GM15510 (cell line): ENCODE measurements around the gene HLX.

Source experiments
- POLR2A ChIP-seq: IDR thresholded peaks from 3 replicates; pipeline ENCODE4 v1.6.1; 2011; ENCODE audit warnings: borderline replicate concordance; ENCODE audit not compliant: insufficient read length; ENCODE audit errors: extremely low read depth

The HLX gene

DNA sequence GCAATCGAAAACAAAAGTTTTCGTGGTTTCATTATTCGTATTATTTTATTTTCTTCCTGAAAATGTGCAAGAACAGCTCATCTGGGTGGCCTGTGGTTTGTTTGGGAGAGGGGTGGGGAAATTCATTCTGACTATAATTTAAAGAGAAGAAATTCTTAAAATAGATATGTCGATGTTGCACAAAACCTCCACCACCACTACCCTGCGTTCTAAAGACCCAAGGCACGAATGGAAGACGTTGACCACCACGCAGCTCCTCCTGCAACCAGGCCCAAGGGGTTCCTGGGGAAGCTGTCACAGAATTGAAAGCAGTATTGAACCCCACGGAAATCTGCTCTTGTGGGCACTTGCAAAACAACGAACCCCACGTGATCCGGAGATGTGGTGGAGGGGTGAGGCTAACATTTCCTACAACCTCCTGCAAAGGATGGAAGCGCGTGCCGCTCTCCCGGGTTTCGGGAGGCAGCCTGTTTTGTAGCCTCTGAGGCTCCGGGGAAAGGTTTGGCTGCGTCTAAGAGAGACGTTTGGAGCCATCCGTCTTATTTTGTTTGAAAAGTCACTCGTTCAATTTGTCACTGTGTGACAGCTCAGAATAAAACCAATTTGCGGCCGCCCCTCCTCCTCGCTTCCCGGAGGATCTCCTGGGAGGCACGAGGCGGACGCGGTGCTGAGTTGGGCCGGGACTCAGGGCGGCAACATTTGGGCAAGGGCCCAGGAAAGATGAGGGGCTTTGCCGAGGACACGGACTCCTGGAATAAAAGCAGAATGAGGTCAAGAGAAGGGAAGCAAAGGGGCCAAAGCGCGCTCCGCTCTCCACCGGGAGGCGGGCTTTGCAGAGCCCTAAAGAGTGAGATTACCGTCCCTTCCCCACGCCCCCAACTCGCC, 810 bp upstream of the HLX start:
- TF ChIP-seq POLR2A: no peak

DNA sequence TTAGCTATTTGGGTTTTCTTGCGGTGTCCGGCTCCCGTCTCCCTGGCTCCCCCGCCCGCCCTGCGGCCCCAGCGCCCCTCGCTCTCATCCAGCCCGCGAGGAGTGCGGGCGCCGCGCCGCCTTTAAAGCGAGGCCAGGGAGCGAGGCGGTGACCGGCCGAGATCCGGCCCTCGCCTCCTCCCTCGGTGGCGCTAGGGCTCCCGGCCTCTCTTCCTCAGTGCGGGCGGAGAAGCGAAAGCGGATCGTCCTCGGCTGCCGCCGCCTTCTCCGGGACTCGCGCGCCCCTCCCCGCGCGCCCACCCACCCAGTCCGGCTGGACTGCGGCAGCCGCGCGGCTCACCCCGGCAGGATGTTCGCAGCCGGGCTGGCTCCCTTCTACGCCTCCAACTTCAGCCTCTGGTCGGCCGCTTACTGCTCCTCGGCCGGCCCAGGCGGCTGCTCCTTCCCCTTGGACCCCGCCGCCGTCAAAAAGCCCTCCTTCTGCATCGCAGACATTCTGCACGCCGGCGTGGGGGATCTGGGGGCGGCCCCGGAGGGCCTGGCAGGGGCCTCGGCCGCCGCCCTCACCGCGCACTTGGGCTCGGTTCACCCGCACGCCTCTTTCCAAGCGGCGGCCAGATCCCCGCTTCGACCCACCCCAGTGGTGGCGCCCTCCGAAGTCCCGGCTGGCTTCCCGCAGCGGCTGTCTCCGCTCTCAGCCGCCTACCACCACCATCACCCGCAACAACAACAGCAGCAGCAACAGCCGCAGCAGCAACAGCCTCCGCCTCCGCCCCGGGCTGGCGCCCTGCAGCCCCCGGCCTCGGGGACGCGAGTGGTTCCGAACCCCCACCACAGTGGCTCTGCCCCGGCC, 492 bp downstream of the HLX start:
- no peak for TF ChIP-seq POLR2A

DNA sequence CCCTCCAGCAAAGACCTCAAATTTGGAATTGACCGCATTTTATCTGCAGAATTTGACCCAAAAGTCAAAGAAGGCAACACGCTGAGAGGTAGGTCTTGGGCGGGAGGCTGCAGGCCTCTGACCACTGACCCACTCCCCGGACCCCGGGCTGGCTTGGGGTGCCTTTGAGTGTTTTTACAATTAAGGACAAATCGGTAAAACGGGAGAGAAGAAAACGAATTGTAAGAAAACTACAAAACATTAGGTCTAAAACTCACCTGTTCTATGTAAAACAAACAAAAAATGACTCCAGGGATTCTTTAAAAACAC, 1.1 kb downstream of the HLX start:
- TF ChIP-seq POLR2A: no peak

DNA sequence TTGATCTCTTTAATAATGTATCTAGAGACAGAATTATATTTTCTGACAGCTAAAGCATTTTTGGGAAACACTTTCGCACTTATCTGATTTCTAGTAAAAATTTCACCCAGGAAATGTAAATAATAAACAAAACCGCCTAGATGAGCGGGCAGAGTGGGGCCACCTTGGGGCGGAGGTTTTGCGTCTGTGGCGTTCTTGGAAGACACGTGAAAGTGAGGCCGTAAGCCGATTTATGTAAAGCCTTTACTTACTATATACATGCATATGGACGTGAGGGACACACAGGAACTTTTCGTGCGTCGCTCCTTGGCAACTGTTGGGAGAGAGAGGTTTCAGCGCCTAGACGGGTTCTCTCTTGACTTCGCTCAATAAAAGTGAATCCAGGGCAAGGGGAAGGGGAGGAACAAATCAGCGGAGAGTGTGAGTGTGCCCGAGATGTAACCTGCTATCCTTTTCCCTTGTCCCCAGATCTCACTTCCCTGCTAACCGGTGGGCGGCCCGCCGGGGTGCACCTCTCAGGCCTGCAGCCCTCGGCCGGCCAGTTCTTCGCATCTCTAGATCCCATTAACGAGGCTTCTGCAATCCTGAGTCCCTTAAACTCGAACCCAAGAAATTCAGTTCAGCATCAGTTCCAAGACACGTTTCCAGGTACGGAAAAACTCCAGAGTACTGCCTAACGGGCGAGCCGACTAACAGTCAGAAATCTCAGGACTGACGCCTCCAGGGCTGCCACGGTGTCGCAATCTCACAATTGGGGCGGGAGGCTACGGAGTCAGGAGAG, 1.7 kb downstream of the HLX start:
- no peak for TF ChIP-seq POLR2A

DNA sequence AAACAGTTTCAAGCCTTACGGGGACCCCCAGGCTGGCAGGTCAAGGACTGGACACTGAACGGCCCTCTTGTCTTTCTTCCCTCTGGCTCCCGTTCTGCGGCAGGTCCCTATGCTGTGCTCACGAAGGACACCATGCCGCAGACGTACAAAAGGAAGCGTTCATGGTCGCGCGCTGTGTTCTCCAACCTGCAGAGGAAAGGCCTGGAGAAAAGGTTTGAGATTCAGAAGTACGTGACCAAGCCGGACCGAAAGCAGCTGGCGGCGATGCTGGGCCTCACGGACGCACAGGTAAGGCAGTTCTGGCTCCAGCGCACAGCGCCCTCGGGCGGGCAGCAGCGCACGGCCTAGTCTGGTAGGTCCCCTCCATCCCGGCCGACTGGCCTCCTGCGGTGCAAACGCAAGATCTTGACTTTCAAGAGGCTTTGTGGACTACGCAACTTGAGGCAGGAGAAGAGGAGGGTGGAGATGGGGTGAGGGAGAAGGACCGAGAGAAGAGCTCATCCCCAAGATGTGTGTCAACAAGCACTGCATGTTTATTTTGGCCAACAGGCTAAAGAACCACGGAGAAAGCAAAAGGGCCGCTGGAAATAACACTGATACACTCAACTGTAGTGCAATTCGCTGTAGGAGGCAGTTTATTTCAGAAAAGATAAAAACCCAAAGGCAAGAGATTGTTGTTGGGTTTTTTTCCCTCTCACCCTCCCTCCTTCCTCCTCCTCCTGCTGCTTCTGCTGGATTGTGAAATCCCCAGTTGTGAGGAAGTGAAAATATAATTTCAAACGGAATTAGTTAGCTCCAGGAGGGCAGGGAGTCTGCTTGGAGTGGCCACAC, 3.0 kb downstream of the HLX start:
- TF ChIP-seq POLR2A: no peak

DNA sequence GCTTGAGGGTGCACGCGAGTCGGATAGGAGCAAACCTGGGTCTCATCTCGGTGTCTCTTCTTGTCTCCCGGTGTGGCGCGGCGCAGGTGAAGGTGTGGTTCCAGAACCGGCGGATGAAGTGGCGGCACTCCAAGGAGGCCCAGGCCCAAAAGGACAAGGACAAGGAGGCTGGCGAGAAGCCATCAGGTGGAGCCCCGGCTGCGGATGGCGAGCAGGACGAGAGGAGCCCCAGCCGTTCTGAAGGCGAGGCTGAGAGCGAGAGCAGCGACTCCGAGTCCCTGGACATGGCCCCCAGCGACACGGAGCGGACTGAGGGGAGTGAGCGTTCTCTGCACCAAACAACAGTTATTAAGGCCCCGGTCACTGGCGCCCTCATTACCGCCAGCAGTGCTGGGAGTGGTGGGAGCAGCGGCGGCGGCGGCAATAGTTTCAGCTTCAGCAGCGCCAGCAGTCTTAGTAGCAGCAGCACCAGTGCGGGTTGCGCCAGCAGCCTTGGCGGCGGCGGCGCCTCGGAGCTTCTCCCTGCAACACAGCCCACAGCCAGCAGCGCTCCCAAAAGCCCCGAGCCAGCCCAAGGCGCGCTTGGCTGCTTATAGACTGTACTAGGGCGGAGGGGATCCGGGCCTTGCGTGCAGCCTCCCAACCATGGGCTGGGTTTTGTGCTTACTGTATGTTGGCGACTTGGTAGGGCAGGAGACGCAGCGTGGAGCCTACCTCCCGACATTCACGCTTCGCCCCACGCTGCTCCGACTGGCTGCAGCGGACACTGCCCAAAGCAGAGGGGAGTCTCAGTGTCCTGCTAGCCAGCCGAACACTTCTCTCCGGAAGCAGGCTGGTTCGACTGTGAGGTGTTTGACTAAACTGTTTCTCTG, 5.1 kb downstream of the HLX start:
- TF ChIP-seq POLR2A: no peak

DNA sequence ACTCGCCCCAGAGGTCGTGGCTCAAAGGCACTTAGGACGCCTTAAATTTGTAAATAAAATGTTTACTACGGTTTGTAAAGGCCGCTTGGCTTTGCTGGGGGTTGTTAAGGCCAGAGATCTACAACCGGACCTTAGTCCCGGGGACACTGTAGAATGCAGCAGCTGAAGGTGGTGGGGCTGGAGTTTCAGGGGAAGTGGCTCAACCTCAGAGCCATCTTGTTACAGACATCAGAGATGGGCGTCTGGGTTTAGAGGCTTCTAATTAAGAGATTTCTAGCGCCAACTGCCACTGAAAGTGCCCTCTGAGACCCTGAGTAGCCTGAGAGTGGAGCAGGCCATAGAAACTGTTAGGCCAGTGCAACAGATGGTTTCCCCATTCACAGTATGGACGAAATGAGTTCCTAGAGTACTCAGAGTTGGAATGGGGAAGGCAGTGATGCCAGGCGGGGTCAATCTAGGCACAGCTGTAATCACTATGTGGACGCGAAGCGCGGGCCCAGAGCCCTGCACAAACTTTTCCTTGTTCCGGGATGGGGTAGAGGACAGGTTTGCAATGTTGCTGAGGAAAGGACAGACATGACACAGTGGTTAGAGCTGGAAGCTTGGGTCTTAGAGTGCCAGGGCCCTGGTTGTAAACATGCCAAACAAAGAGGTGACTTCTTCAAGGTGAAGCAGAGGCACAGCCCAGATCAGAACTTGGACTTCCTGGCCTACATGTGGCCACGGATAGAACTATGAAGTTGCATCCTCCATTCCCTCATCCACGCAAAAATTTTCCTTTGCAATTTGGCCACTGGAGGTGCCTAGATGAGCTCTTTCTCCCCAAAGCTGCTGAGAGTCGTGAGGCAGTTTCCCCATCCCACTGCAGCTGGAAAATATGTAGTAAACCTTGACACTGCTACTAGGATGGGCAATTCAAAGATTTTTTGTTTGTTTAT, 6.0 kb downstream of the HLX start:
- TF ChIP-seq POLR2A: no peak

DNA sequence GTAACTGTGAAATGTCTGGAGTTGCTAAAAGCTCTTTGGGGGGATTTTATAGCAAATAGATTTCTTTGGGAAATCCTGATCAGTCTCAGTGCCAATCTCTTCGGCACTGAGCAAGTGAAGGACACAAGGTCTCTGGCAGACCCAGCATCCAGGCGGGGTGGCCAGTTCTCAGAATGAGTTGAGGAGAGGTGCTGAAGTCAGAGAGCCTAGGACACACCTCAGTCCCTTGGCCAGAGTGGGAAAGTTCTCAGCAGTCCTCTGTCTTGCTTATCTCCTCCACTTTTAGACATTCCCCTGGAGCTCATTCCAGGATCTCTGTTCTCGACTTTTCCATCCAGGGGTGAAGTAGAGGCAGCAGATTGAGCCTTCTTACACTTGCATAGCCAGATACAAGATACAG, 6.7 kb downstream of the HLX start:
- TF ChIP-seq POLR2A: no peak

DNA sequence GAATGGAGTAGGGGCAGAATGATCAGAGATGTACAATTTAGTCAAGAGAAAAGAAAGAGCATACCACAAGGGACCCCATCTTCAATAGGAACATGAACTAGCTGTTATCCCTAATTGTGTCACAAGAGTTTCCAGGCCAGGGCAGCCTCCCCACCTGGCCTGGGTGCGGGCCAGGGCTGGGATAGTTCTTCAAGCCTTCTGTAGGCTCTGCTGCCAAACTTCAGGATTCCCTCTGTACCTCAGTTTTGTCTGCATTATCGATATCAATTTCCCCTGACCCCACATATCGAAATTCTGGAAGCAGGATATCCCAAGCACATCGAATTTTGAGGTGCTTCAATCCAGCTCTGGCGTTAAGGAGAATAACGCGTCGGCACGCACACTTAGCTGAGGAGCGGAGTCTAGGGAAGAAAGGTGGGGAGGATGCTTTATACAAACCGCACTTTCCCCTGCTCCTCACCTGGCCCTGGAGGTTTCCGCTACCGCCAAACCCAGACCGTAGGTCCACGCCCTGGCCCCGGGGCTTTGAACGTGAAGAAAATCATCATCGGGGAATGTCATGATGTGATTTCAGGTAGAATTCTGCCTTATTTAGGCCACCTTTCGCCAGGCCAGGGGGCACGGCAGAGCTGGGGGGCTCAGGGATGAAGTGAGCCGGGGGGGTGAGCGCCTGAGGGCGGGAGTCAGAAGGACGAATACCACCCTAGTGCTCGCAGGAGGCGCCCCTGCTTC, 7.4 kb downstream of the HLX start:
- TF ChIP-seq POLR2A: no peak

DNA sequence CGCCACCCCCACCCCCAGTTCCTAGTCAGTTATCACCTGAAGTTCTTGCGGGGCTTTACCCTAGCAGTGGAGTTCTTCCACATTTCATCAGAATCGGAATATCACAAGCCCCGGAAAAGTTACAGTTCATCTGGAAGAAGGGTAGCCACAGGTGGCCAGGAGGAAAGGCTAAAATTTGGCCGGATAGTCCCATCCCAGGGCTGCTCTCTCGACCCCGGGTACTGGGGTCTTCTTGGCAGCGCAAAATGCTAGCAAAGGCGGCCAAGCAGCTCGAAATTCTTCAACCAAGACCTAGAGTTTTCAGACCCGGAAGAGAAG, 7.9 kb downstream of the HLX start:
- no peak for TF ChIP-seq POLR2A

DNA sequence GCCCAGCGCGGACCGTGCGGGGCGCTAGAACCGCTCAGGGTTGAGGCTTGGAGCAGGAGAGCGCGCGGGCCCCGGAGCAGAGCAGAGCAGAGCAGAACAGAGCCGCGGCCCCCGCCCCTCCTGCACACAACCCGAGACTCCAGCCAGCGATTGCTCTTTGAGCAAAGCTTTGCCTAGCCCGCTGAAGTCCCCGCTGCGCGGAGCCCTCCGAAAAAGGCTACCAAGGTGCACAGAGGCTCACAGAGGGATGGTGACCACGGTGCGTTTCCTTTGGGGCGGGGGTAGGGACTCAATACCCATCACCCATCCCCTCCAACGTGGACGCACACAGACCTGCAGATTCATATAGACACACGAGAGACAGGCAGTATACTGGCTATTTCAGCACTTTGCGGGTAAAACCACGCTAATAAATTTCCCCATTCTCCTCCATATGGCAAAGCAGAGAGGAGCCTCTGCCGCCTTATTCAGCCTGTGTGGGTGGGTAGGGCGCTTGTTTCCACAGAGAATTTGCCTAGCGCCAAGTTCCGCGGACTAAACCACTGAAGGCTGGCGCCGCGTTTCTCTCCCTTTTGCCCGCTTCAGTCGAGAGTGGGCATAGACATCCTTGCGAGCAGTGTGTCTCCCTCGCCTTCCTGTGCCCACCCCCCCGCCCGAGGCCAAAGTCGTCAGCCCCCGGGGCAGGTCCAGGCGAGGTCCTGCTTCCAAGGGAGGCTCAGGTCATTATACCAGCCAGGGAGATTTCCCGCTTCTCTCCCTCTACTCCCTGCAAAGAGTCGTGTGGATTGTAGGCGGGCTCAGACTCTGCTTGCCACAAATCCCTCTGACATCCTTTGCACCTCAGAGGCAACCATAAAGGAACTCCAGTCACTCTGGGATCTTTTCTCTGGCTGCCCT, 8.5 kb downstream of the HLX start:
- TF ChIP-seq POLR2A: no peak
